IPS-NIHi11 (cell line): Measurements from ENCODE around the gene RPS6KB2.
"Not testable (repeated sequence)": the region's sequence is repeated elsewhere in the genome, so short reads cannot be mapped to it uniquely, and the experiment has no call there.

Experiments used
- DNase-seq: peaks from one replicate; pipeline ENCODE4 v3.0.0; 2012; ENCODE audit warnings: mixed read lengths, low spot score

Gene RPS6KB2

GRCh38 chr11:67397986-67398660 lies 30.2 kb upstream of the RPS6KB2 start:
- no peak for DNase-seq

DNA sequence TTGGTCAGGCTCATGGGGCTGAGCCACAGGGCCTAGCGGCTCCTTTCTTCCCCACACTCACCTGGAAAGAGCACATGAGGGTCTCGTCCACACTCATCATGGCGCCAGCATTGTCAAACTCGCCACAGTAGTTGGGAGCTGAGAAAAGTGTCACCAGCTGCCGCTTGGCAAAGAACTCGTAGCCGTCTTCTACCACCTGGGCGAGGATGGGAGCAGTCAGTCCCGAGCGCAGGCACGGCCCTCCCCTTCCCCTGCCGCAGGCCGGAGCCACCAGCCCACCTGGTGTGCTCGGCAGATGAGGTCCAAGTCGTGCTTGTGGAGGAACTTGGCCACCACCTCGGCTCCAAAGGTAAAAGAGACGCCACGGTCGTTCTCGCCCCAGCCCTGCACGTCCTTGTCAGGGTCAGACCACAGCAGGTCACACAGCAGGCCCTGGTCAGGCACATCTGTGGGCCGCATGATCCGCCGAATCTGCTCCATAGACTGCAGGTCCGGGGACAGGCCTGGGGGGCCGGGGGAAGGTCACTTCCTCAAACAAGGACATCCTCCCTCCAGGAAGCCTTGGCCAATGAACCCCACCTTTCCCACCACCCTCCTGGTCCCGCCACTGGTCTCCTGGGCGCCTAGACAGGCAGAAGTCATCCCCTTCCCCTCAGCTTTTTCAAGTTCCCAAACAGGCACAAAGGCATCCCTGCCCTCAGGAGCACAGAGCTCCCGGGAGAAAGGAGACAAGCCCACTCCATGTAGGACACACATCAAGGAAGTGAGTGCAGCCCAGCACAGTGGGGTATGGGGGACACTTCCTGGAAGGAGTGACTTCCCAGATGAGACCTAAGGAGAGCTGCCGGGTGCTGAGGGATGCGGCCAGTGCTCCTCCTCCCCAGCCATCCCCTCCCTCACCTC lies 29.4 kb upstream of the RPS6KB2 start:
- no peak for DNase-seq

DNA sequence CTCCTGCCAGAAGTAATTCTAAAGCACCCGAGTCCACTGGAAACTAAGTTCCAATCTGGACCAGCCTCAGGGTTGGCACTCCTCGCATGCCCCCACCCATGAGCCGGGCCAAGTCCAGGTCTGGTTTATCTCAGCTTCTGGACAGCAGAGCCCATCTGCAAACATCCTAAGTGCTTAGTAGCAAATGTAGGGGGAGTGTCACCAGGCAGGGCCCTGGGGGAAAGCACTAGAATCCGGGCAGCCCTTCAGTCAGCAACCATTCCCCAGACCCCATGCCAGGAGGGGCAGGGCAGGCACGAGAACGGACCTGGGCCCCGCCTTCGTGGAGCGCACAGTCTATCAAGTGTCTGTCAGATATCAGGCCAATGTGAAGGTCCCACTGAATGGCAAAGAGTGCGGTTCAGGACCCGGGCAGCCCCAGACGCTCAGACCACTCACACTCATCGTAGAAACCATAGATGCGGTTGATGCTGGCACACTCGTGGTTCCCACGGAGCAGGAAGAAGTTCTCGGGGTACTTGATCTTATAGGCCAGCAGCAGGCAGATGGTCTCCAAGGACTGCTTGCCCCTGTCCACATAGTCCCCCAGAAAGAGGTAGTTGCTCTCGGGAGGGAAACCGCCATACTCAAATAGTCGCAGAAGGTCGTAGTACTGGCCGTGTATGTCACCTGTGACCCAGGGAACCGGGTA lies 27.9 kb upstream of the RPS6KB2 start:
- DNase-seq: no peak

DNA sequence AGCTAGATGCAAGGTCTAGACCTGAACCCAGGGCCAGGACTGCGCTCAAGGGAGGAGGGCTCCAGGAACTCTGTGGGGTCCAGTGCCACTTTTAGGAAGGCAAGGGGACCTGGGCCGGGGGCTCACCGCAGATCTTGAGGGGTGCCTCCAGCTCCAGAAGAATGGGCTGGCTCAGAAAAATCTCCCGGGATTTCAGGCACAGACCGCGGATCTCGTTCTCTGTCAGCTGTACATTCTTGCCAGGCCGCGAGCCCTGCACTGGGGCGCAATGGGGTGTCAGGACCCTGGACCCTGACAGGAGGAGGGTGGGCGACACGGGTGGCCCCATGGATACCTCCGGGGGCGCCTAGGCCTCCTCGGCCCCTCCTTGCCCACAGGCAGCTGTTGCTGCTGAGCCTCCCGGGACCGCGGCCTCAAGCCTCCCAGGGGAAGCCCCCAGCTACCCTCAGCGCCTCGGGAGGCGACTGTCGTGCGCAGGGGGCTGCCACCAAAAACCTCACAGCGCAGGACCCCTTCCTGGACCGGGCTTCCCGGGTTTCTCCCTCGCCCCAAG lies 27.3 kb upstream of the RPS6KB2 start:
- no peak for DNase-seq

- peak; percentile 100 for DNase-seq
These were observed 26.7 kb upstream of the RPS6KB2 start, which contains the start of gene PPP1CA for GRCh38 chr11:67401495-67402191. Gene PPP1CA (minus strand): TSS chr11:67401858. CDS start chr11:67401782, 76 bp downstream.

- DNase-seq: not testable (repeated sequence)
These were observed 26.0 kb upstream of the RPS6KB2 start for GRCh38 chr11:67402192-67402839.

GRCh38 chr11:67403085-67403484 lies 25.2 kb upstream of the RPS6KB2 start:
- not testable (repeated sequence) for DNase-seq

GRCh38 chr11:67404515-67405195 lies 23.6 kb upstream of the RPS6KB2 start:
- no peak for DNase-seq

- no peak for DNase-seq
These were observed 23.1 kb upstream of the RPS6KB2 start for GRCh38 chr11:67405196-67405567.

DNA sequence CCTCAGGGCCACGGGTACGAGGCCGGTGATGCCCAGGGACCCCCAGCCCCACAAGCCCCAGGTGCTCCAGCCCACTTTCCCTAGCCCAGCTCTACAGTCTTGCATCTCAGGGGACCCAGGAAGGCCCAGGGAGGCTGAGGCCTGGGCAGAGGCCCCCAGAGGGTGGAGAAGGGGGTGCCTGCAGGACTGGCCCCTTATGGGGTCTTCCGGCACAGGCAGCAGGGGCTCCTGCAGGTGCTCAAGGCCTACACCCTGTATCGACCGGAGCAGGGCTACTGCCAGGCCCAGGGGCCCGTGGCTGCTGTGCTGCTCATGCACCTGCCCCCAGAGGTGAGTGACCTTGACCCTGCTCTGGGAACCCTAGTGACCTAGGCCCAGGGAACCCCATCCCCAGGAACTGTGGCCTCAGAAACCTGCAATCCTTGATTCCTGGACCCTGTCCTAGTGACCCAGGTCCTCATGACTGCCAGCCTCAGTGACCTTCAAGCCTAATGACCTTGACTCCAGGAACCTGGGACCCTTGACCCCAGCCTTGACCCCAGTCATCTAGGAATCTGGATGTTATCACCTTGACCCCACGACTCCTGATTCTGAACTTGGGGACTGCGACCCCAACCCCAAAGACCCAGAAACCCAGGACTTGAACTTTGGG lies 22.5 kb upstream of the RPS6KB2 start:
- no peak for DNase-seq

DNA sequence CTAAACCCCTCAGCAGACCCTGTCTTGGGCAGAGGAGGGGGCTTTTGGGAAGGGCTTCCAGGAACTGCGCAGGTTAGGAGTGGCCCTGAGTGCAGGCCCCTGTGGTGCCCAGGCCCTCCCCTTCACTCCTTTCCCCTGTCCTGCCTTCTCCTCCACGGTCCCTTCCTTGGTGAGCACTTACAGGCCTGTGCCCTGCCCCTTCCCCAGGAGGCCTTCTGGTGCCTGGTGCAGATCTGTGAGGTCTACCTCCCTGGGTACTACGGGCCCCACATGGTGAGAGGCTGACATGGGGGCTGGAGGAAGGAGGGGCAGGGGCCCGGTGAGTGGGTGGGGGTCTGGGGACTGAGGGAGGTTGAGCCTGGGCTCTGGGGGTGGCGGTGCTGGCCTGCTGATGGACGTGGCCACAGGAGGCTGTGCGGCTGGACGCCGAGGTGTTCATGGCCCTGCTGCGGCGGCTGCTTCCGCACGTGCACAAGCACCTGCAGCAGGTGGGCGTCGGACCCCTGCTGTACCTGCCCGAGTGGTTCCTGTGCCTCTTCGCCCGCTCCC lies 21.8 kb upstream of the RPS6KB2 start:
- no peak for DNase-seq

- no peak for DNase-seq
These were observed 21.2 kb upstream of the RPS6KB2 start for GRCh38 chr11:67406969-67407687.

GRCh38 chr11:67407688-67408163 lies 20.6 kb upstream of the RPS6KB2 start:
- no peak for DNase-seq

DNA sequence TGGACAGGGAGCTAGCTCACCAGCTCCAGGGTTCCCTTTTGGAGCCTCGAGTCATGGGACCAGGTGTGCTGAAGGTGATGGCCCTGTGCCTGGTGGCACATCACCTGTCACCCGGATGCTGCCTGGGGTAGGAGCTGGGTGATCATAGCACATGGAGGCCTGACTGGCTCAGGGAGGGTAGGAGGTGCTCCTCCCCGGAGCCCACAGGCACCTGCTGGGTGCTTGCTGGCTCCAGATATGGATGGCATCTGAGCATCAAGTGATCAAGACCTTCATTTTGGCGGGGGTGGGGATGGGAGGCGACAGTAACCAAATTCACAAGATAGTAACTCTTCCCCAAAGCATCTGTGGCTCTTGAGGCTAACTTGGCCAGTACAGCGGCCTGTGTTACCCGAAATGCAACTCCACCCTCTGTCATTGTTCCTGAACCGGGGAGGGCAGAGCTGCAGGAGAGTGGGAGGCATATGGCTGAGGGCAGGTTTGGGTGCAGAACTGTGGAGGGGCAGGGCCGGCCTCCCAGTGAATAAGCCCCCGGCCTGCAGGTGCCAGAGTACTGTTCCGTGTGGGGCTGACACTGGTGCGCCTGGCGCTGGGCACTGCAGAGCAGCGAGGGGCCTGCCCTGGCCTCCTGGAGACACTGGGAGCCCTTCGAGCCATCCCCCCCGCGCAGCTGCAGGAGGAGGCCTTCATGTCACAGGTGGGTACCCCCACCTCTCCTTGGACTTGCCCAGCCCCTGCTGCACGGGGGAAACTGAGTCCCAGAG lies 19.7 kb upstream of the RPS6KB2 start:
- DNase-seq: no peak

DNA sequence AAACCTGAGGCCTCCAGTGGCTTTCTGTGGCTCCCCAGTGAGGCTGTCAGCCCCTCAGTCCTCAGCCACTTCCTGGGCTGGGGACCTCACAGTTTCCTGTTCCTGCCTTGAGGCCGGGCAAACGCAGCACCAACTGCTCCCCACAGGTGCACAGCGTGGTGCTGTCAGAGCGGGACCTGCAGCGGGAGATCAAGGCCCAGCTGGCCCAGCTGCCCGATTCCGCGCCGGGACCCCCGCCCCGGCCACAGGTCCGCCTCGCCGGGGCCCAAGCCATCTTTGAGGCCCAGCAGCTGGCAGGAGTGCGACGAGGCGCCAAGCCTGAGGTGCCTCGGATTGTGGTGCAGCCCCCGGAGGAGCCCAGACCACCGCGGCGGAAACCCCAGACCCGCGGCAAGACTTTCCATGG lies 19.0 kb upstream of the RPS6KB2 start:
- DNase-seq: no peak

DNA sequence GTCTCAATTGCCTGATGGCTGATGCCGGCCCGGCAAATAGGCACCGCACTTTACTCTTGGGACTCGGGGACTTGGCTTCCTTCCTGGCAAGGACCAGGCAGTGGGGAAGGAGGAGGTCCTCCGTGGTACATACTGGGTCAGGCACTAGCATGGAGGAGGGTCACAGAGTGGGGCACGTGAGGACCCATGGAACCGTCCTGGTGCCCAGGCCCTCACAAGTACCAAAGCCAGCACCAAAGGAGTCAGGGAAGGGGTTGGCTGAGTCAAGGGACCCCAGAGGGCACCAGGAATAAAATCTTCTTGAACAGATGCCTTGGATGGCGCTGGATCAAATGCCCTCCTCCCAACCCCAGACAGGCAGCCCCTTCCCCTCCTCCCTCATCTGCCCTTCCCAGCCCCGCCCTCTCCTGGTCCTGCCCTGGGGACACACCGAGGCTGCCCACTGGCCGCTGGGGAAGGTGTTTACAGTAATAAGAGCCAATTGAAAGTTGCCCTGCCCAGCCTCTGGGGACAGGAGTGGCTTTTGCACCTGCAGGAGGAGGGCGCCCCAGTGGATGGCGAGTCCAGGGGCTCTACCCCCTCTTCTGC lies 18.4 kb upstream of the RPS6KB2 start:
- peak; percentile 90 for DNase-seq

GRCh38 chr11:67410369-67410831 lies 17.9 kb upstream of the RPS6KB2 start:
- DNase-seq: no peak
